ENCODE results near the gene UAP1.

GRCh38 chr1:162619076-162619475 lies 57.6 kb downstream of the UAP1 start:
- TF ChIP-seq POLR2A (IDR thresholded peaks at IDR 0.05), result no peak
- TF ChIP-seq, protein P1, sequence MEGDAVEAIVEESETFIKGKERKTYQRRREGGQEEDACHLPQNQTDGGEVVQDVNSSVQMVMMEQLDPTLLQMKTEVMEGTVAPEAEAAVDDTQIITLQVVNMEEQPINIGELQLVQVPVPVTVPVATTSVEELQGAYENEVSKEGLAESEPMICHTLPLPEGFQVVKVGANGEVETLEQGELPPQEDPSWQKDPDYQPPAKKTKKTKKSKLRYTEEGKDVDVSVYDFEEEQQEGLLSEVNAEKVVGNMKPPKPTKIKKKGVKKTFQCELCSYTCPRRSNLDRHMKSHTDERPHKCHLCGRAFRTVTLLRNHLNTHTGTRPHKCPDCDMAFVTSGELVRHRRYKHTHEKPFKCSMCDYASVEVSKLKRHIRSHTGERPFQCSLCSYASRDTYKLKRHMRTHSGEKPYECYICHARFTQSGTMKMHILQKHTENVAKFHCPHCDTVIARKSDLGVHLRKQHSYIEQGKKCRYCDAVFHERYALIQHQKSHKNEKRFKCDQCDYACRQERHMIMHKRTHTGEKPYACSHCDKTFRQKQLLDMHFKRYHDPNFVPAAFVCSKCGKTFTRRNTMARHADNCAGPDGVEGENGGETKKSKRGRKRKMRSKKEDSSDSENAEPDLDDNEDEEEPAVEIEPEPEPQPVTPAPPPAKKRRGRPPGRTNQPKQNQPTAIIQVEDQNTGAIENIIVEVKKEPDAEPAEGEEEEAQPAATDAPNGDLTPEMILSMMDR (IDR thresholded peaks at IDR 0.05), result no peak

All from thyroid gland (tissue), 4 donors.